H9 (cell line): ENCODE results near the gene FGF22. TPM values are rescaled to one million over a fixed set of nuclear protein-coding genes. Genes with fewer than 3 reads are reported as not detected.

Source experiments
- DNase-seq: peaks from one replicate; pipeline ENCODE4 v3.0.0-alpha.2; 2017
- H2AFZ ChIP-seq: one replicate; pipeline ENCODE4 v1.6.1; 2013; ENCODE audit warnings: mild to moderate bottlenecking, low read length, control low read depth, moderate library complexity
- H2AK5ac ChIP-seq: 2 replicates; pipeline ENCODE4 v1.6.1; 2013; ENCODE audit warnings: low read length, control low read depth, mixed read lengths; ENCODE audit not compliant: insufficient read length
- H2BK120ac ChIP-seq: one replicate; pipeline ENCODE4 v1.6.1; 2013; ENCODE audit warnings: low read depth, mild to moderate bottlenecking, low read length, control low read depth, inconsistent platforms; ENCODE audit not compliant: poor library complexity, severe bottlenecking
- H2BK12ac ChIP-seq: 2 replicates; pipeline ENCODE4 v1.6.1; 2013; ENCODE audit warnings: low read length, control low read depth, mixed read lengths, low read depth; ENCODE audit not compliant: insufficient read length
- H2BK15ac ChIP-seq: 2 replicates; pipeline ENCODE4 v1.6.1; 2013; ENCODE audit warnings: low read depth, low read length, control low read depth
- H2BK20ac ChIP-seq: one replicate; pipeline ENCODE4 v1.6.1; 2013; ENCODE audit warnings: low read depth, mild to moderate bottlenecking, low read length, control low read depth, inconsistent platforms; ENCODE audit not compliant: poor library complexity, severe bottlenecking
- H2BK5ac ChIP-seq: 2 replicates; pipeline ENCODE4 v1.6.1; 2013; ENCODE audit warnings: low read length, control low read depth, mixed read lengths; ENCODE audit not compliant: insufficient read length
- H3K14ac ChIP-seq: 2 replicates; pipeline ENCODE4 v1.6.1; 2013; ENCODE audit warnings: low read length, control low read depth; ENCODE audit not compliant: insufficient read depth
- H3K18ac ChIP-seq: 2 replicates; pipeline ENCODE4 v1.6.1; 2013; ENCODE audit warnings: low read depth, mild to moderate bottlenecking, mixed read lengths, low read length, control low read depth; ENCODE audit not compliant: insufficient read length
- H3K23ac ChIP-seq: 2 replicates; pipeline ENCODE4 v1.6.1; 2013; ENCODE audit warnings: low read length, control low read depth, mixed read lengths, low read depth; ENCODE audit not compliant: insufficient read length
- H3K23me2 ChIP-seq: 2 replicates; pipeline ENCODE4 v1.6.1; 2013; ENCODE audit warnings: low read depth, mild to moderate bottlenecking, mixed read lengths, low read length, control low read depth; ENCODE audit not compliant: insufficient read length, poor library complexity, severe bottlenecking
- H3K27ac ChIP-seq: 2 replicates; pipeline ENCODE4 v1.5.1; 2013; ENCODE audit warnings: low read length, control low read depth, mixed read lengths, low read depth; ENCODE audit not compliant: insufficient read length
- H3K27me3 ChIP-seq: 2 replicates; pipeline ENCODE4 v1.6.1; 2013; ENCODE audit warnings: low read length, control low read depth, inconsistent platforms; ENCODE audit not compliant: insufficient read depth
- H3K4ac ChIP-seq: 2 replicates; pipeline ENCODE4 v1.6.1; 2013; ENCODE audit warnings: low read depth, mild to moderate bottlenecking, control low read depth, inconsistent platforms, low read length, moderate library complexity
- H3K4me1 ChIP-seq: 2 replicates; pipeline ENCODE4 v1.6.1; 2013; ENCODE audit warnings: low read length, control low read depth, inconsistent platforms; ENCODE audit not compliant: insufficient read depth
- H3K4me2 ChIP-seq: 2 replicates; pipeline ENCODE4 v1.6.1; 2013; ENCODE audit warnings: low read length, control low read depth, mixed read lengths; ENCODE audit not compliant: insufficient read length, insufficient read depth
- H3K56ac ChIP-seq: 2 replicates; pipeline ENCODE4 v1.6.1; 2013; ENCODE audit warnings: low read depth, mild to moderate bottlenecking, mixed read lengths, low read length, control low read depth; ENCODE audit not compliant: insufficient read length
- H3K79me1 ChIP-seq: 2 replicates; pipeline ENCODE4 v1.6.1; 2013; ENCODE audit warnings: low read depth, mild to moderate bottlenecking, moderate library complexity, low read length, control low read depth, inconsistent platforms; ENCODE audit not compliant: insufficient read depth, poor library complexity, severe bottlenecking
- H3K79me2 ChIP-seq: 2 replicates; pipeline ENCODE4 v1.6.1; 2013; ENCODE audit warnings: low read length, control low read depth, inconsistent platforms; ENCODE audit not compliant: insufficient read depth
- H3K9ac ChIP-seq: 2 replicates; pipeline ENCODE4 v1.6.1; 2013; ENCODE audit warnings: low read length, control low read depth, mixed read lengths; ENCODE audit not compliant: insufficient read length; ENCODE audit errors: extremely low read depth
- H3K9me3 ChIP-seq: one replicate; pipeline ENCODE4 v1.6.1; 2013; ENCODE audit warnings: low read depth, low read length, inconsistent platforms; ENCODE audit not compliant: control insufficient read depth
- H3T11ph ChIP-seq: one replicate; pipeline ENCODE4 v1.6.1; 2013; ENCODE audit warnings: mild to moderate bottlenecking, low read length, control low read depth, inconsistent platforms
- H4K20me1 ChIP-seq: one replicate; pipeline ENCODE4 v1.6.1; 2013; ENCODE audit not compliant: control insufficient read depth, insufficient read length, insufficient read depth
- H4K5ac ChIP-seq: 2 replicates; pipeline ENCODE4 v1.6.1; 2013; ENCODE audit warnings: low read depth, mild to moderate bottlenecking, mixed read lengths, low read length, control low read depth; ENCODE audit not compliant: insufficient read length
- H4K8ac ChIP-seq: replicated peaks from 2 replicates; pipeline ENCODE4 v1.6.1; 2013; ENCODE audit warnings: low read length, control low read depth, mixed read lengths, low read depth; ENCODE audit not compliant: insufficient read length
- H4K91ac ChIP-seq: 2 replicates; pipeline ENCODE4 v1.6.1; 2013; ENCODE audit warnings: low read depth, mild to moderate bottlenecking, moderate library complexity, mixed read lengths, low read length, control low read depth; ENCODE audit not compliant: insufficient read length
- H3K27ac Mint-ChIP-seq, 3 experiments: 2 replicates in 2 of 3; 3 replicates in 1 of 3; pipeline ENCODE4 v1.8.0; 2020 to 2021; ENCODE audit warnings: mixed read lengths in 3 of 3, mild to moderate bottlenecking in 1 of 3, moderate library complexity in 1 of 3
- H3K27me3 Mint-ChIP-seq: 2 replicates; pipeline ENCODE4 v1.8.0; 2021; ENCODE audit warnings: low read depth, mild to moderate bottlenecking, moderate library complexity, mixed read lengths
- H3K36me3 Mint-ChIP-seq, 3 experiments: 2 replicates in 2 of 3; 3 replicates in 1 of 3; pipeline ENCODE4 v1.8.0; 2020 to 2021; ENCODE audit warnings: low read depth in 3 of 3, mixed read lengths in 3 of 3; ENCODE audit not compliant: insufficient read depth in 1 of 3
- H3K4me1 Mint-ChIP-seq, 2 experiments: 2 replicates each; pipeline ENCODE4 v1.8.0; 2020; ENCODE audit warnings: mixed read lengths in 2 of 2
- H3K4me3 Mint-ChIP-seq, 2 experiments: 2 replicates in 1 of 2; 3 replicates in 1 of 2; pipeline ENCODE4 v1.8.0; 2020 to 2021; ENCODE audit warnings: mild to moderate bottlenecking in 2 of 2, mixed read lengths in 2 of 2, moderate library complexity in 1 of 2
- H3K9me3 Mint-ChIP-seq, 2 experiments: 2 replicates in 1 of 2; 3 replicates in 1 of 2; pipeline ENCODE4 v1.8.0; 2020; ENCODE audit warnings: mild to moderate bottlenecking in 2 of 2, mixed read lengths in 2 of 2, moderate library complexity in 1 of 2
- WGBS: extraction: QIAGEN DNeasy Blood & Tissue Kit; methylation state at CpG from one replicate; pipeline ENCODE4 v1.1.7; 2013; ENCODE audit warnings: missing lambda C conversion rate, low lambda C conversion rate, mixed read lengths; ENCODE audit not compliant: insufficient read length; ENCODE audit errors: extremely low coverage; 5-methylcytosine and 5-hydroxymethylcytosine counted together
- total RNA-seq: library from RNA; stranded (reverse); gene quantifications from 2 replicates; pipeline ENCODE4 v1.2.1, GENCODE V29; 2021
- TF ChIP-seq, protein P1 (sequence below): fragments of 200-600 bp; sonication (generic); conservative IDR thresholded peaks from 3 replicates; pipeline ENCODE4 v1.8.0; 2021; ENCODE audit warnings: antibody characterized with exemption, mild to moderate bottlenecking

The FGF22 gene
- total RNA-seq, 1 experiment from 2014 or later: 0.72 TPM

DNA sequence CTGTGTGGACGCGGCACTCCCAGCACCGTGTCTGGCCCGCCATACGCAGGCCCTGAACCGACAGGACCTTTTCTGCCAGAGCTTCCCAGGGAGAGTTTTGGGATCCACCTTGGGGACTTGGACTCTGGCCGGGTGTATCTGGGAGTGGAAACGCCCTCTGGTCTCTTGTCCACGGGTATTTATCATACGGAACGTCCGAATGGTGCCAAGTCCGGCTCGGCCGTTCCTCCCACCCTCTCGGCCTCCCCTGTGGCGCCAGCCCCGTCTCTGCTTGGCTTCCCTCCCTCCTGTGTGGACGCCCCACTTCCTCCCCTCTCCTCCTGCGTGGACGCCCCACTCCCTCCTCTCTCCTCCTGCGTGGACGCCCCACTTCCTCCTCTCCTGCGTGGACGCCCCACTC, 37.9 kb upstream of the FGF22 start:
- no peak overlapping the region for H3K4me2 ChIP-seq
- no peak overlapping the region for H2AK5ac ChIP-seq
- H4K5ac ChIP-seq: no peak overlapping the region
- no peak overlapping the region for H3K23ac ChIP-seq
- no CpG with 5 or more reads among the region's 25 CpGs for WGBS
- peaks cover 0 to 2% (median 0%) of the 10 kb centered on the region in 3 experiments; a peak in 1 of 7 replicates for H3K36me3 Mint-ChIP-seq
- H3K79me2 ChIP-seq: no peaks in the 10 kb centered on the region
- H2BK120ac ChIP-seq: no peak overlapping the region
- no peak overlapping the region for H3K9ac ChIP-seq
- no peak overlapping the region for H2AFZ ChIP-seq
- TF ChIP-seq, protein P1, sequence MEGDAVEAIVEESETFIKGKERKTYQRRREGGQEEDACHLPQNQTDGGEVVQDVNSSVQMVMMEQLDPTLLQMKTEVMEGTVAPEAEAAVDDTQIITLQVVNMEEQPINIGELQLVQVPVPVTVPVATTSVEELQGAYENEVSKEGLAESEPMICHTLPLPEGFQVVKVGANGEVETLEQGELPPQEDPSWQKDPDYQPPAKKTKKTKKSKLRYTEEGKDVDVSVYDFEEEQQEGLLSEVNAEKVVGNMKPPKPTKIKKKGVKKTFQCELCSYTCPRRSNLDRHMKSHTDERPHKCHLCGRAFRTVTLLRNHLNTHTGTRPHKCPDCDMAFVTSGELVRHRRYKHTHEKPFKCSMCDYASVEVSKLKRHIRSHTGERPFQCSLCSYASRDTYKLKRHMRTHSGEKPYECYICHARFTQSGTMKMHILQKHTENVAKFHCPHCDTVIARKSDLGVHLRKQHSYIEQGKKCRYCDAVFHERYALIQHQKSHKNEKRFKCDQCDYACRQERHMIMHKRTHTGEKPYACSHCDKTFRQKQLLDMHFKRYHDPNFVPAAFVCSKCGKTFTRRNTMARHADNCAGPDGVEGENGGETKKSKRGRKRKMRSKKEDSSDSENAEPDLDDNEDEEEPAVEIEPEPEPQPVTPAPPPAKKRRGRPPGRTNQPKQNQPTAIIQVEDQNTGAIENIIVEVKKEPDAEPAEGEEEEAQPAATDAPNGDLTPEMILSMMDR: no peak
- no peaks in the 10 kb centered on the region for H4K20me1 ChIP-seq
- H4K8ac ChIP-seq: no peak overlapping the region
- H2BK5ac ChIP-seq: no peak overlapping the region
- H3K14ac ChIP-seq: no peak overlapping the region
- H3K56ac ChIP-seq: no peak overlapping the region
- no peak overlapping the region for H3T11ph ChIP-seq
- H3K18ac ChIP-seq: no peak overlapping the region
- no peak overlapping the region for H3K4me3 Mint-ChIP-seq
- H4K91ac ChIP-seq: no peak overlapping the region
- H3K79me1 ChIP-seq: no peaks in the 10 kb centered on the region
- no peaks in the 10 kb centered on the region for H3K4me1 Mint-ChIP-seq
- H3K27ac Mint-ChIP-seq: no peak overlapping the region
- H3K27me3 Mint-ChIP-seq: peaks cover 12% of the 10 kb centered on the region
- peaks cover 5% of the 10 kb centered on the region for H3K9me3 ChIP-seq
- H3K4me1 ChIP-seq: no peaks in the 10 kb centered on the region
- no peak overlapping the region for H2BK15ac ChIP-seq
- no peaks in the 10 kb centered on the region for H3K27me3 ChIP-seq
- no peak overlapping the region for H2BK20ac ChIP-seq
- H3K23me2 ChIP-seq: no peaks in the 10 kb centered on the region
- H3K27ac ChIP-seq: no peak overlapping the region
- DNase-seq: no peak
- no peak overlapping the region for H2BK12ac ChIP-seq
- peaks cover 29 to 37% of the 10 kb centered on the region in 2 experiments for H3K9me3 Mint-ChIP-seq
- H3K4ac ChIP-seq: no peak overlapping the region
